ENCODE measurements around the gene ABHD5. TPM values are rescaled to one million over a fixed set of nuclear protein-coding genes. Genes with fewer than 3 reads are reported as not detected.

Gene ABHD5
- total and polyA plus RNA-seq, 10 of the 15 experiments (the other 5 are each of a cell fraction or from before 2014, with no cell fraction given) = 5.5 to 24.4 (median 9.5) TPM

DNA sequence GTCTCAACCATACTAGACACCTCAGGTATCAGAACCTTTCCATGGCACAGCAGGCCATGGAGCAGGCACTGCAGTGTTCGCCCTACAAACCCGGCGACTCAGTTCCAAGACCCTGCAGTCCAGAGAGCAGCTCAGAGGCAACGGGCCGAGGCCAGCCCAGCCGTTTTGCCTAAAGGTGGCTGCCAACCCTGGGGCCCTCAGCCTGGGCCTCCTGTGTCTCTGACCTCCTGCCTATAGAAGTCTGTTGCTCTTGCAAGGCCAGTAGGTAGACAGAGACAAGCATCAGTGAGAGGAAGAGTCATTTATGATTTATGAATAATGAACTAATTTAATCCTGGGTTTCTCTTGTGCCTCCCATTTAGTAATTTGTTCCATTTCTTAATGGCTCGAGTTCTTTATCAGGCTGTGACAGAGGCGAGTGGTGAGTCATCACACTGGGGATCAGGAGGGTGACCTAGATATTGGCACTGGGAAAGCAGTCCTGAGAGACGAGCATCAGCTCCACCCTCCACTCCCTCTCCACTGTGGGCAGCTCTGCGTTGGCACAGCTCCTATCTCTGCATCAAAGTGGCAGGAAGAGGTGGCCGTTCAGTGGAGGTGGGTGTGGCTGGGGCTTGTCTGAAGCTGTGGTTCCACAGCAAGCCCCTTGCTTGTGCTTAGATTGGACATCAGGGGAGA, 79.8 kb downstream of the ABHD5 start (continued):
- TF ChIP-seq POLR2AphosphoS5 (IDR thresholded peaks at IDR 0.05; ENCODE audit: low read length) (no peak), PAX8 (IDR thresholded peaks at IDR 0.05) (no peak)
- TF ChIP-seq, protein P1, sequence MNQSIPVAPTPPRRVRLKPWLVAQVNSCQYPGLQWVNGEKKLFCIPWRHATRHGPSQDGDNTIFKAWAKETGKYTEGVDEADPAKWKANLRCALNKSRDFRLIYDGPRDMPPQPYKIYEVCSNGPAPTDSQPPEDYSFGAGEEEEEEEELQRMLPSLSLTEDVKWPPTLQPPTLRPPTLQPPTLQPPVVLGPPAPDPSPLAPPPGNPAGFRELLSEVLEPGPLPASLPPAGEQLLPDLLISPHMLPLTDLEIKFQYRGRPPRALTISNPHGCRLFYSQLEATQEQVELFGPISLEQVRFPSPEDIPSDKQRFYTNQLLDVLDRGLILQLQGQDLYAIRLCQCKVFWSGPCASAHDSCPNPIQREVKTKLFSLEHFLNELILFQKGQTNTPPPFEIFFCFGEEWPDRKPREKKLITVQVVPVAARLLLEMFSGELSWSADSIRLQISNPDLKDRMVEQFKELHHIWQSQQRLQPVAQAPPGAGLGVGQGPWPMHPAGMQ (IDR thresholded peaks at IDR 0.05; ENCODE audit: borderline replicate concordance) = no peak

DNA sequence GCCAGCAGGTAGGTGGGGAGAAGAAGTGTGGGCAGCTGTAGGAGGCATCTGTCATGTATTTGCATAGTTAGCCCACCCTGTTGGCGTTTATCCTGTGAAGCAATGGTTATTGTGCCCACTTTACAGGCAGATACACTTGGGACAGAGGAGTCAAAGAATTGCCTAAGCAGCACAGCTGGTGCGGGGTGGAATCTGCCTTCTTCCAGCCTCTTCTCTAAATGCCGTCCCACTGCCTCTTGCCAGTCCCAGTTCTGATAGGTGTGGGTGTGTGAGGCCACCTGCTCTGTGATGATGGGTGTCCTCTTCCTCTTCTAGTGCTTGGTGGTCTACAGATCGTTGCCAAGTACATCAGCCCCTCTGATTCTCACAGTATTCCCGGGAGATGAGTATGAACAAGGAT, 80.9 kb downstream of the ABHD5 start:
- WGBS (ENCODE audit: insufficient coverage, insufficient replicate concordance, low lambda C conversion rate, missing lambda C conversion rate) = 31% methylated on average over 5 of the region's 5 CpGs
- no peaks in the 10 kb centered on the region for H3K36me3 ChIP-seq (ENCODE audit: control insufficient read depth in 2 of 2, insufficient read depth in 2 of 2, low read length in 1 of 2)
- H3K27ac ChIP-seq (ENCODE audit: control insufficient read depth, insufficient read depth) = no peak overlapping the region
- in situ Hi-C loops (cut with MboI) (no loop called here), intact Hi-C loops (cut with micrococcal nuclease; ENCODE audit: unreplicated experiment) (no loop called here)
- peaks cover 0 to 3% of the 10 kb centered on the region in 2 experiments; a peak in 3 of 4 replicates for H3K27me3 ChIP-seq (replicated peaks in 1 of 2; ENCODE audit: control insufficient read depth in 2 of 2, insufficient read depth in 2 of 2, low read length in 1 of 2)
- BruUV-seq (replicated peaks) = no TSS peak
- SMC1A ChIA-PET (ENCODE audit: uncharacterized antibody, unreplicated experiment) = interaction anchor here (1.4 kb wide), 1 partner anchor 427 kb away, joined by 3 read pairs; no protein-coding TSS in a partner anchor
- H2AFZ ChIP-seq (ENCODE audit: control insufficient read depth, low read depth, low read length) = no peak overlapping the region
- TF ChIP-seq ZNF274 (IDR thresholded peaks at IDR 0.05; ENCODE audit: insufficient read depth, insufficient read length) (no peak), NFXL1 (IDR thresholded peaks at IDR 0.05; ENCODE audit: borderline replicate concordance) (no peak), CBX3 (IDR thresholded peaks at IDR 0.05; ENCODE audit: borderline replicate concordance, low read depth) (no peak), BHLHE40 (IDR thresholded peaks at IDR 0.05; ENCODE audit: borderline replicate concordance in 1 of 2, low read depth in 2 of 2, low read length in 1 of 2) (no peak), RELA (IDR thresholded peaks at IDR 0.05; ENCODE audit: borderline replicate concordance, partially characterized antibody) (no peak), RUNX3 (IDR thresholded peaks at IDR 0.05; ENCODE audit: low read length) (no peak)
- TF ChIP-seq, protein P2, sequence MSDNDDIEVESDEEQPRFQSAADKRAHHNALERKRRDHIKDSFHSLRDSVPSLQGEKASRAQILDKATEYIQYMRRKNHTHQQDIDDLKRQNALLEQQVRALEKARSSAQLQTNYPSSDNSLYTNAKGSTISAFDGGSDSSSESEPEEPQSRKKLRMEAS (IDR thresholded peaks at IDR 0.05; ENCODE audit: low read depth, low read length) = no peak
- TF ChIP-seq, protein P3, sequence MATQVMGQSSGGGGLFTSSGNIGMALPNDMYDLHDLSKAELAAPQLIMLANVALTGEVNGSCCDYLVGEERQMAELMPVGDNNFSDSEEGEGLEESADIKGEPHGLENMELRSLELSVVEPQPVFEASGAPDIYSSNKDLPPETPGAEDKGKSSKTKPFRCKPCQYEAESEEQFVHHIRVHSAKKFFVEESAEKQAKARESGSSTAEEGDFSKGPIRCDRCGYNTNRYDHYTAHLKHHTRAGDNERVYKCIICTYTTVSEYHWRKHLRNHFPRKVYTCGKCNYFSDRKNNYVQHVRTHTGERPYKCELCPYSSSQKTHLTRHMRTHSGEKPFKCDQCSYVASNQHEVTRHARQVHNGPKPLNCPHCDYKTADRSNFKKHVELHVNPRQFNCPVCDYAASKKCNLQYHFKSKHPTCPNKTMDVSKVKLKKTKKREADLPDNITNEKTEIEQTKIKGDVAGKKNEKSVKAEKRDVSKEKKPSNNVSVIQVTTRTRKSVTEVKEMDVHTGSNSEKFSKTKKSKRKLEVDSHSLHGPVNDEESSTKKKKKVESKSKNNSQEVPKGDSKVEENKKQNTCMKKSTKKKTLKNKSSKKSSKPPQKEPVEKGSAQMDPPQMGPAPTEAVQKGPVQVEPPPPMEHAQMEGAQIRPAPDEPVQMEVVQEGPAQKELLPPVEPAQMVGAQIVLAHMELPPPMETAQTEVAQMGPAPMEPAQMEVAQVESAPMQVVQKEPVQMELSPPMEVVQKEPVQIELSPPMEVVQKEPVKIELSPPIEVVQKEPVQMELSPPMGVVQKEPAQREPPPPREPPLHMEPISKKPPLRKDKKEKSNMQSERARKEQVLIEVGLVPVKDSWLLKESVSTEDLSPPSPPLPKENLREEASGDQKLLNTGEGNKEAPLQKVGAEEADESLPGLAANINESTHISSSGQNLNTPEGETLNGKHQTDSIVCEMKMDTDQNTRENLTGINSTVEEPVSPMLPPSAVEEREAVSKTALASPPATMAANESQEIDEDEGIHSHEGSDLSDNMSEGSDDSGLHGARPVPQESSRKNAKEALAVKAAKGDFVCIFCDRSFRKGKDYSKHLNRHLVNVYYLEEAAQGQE (IDR thresholded peaks at IDR 0.05; ENCODE audit: low read depth, low read length) = no peak
- TF ChIP-seq, protein P4, sequence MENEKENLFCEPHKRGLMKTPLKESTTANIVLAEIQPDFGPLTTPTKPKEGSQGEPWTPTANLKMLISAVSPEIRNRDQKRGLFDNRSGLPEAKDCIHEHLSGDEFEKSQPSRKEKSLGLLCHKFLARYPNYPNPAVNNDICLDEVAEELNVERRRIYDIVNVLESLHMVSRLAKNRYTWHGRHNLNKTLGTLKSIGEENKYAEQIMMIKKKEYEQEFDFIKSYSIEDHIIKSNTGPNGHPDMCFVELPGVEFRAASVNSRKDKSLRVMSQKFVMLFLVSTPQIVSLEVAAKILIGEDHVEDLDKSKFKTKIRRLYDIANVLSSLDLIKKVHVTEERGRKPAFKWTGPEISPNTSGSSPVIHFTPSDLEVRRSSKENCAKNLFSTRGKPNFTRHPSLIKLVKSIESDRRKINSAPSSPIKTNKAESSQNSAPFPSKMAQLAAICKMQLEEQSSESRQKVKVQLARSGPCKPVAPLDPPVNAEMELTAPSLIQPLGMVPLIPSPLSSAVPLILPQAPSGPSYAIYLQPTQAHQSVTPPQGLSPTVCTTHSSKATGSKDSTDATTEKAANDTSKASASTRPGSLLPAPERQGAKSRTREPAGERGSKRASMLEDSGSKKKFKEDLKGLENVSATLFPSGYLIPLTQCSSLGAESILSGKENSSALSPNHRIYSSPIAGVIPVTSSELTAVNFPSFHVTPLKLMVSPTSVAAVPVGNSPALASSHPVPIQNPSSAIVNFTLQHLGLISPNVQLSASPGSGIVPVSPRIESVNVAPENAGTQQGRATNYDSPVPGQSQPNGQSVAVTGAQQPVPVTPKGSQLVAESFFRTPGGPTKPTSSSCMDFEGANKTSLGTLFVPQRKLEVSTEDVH (IDR thresholded peaks at IDR 0.05; ENCODE audit: low read depth, partially characterized antibody) = no peak
- TF ChIP-seq, protein P5, sequence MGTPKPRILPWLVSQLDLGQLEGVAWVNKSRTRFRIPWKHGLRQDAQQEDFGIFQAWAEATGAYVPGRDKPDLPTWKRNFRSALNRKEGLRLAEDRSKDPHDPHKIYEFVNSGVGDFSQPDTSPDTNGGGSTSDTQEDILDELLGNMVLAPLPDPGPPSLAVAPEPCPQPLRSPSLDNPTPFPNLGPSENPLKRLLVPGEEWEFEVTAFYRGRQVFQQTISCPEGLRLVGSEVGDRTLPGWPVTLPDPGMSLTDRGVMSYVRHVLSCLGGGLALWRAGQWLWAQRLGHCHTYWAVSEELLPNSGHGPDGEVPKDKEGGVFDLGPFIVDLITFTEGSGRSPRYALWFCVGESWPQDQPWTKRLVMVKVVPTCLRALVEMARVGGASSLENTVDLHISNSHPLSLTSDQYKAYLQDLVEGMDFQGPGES (IDR thresholded peaks at IDR 0.05) = no peak
- no peak for DNase-seq (ENCODE audit: low read depth, low spot score)
- no peak overlapping the region for H3K4me2 ChIP-seq (ENCODE audit: control insufficient read depth, insufficient read depth)
- H3K9me3 ChIP-seq (replicated peaks; ENCODE audit: control insufficient read depth, insufficient read depth, low read length) = no peaks in the 10 kb centered on the region
- RAD21 ChIA-PET (ENCODE audit: unreplicated experiment) = no interaction called here
- no peak for ATAC-seq
- no peaks in the 10 kb centered on the region for H3K4me1 ChIP-seq (ENCODE audit: control insufficient read depth, insufficient read depth, low read length)
- CTCF ChIA-PET = interaction anchor here (0.6 kb wide), 2 partner anchors 129 to 1213 kb away, joined by 3 to 5 read pairs; no protein-coding TSS in a partner anchor
- no peaks in the 10 kb centered on the region for H3K79me2 ChIP-seq (ENCODE audit: control insufficient read depth, insufficient read depth, low read length)
- POLR2A ChIA-PET = no interaction called here
- no peak overlapping the region for H3K9ac ChIP-seq (ENCODE audit: control insufficient read depth, insufficient read depth, low read length)
- no peaks in the 10 kb centered on the region for H4K20me1 ChIP-seq (ENCODE audit: control insufficient read depth, insufficient read depth)
- H3K4me3 ChIP-seq = no peak overlapping the region
- no peak for FAIRE-seq

Measured in GM12878 (cell line).